Measurements from ENCODE around the gene TTLL1. TPM values are rescaled to one million over a fixed set of nuclear protein-coding genes. Genes with fewer than 3 reads are reported as not detected.

Gene TTLL1
- total and polyA plus RNA-seq, 2 donors (not counting 1 experiment from before 2014, with no cell fraction given), result 15.7 to 15.8 TPM

DNA sequence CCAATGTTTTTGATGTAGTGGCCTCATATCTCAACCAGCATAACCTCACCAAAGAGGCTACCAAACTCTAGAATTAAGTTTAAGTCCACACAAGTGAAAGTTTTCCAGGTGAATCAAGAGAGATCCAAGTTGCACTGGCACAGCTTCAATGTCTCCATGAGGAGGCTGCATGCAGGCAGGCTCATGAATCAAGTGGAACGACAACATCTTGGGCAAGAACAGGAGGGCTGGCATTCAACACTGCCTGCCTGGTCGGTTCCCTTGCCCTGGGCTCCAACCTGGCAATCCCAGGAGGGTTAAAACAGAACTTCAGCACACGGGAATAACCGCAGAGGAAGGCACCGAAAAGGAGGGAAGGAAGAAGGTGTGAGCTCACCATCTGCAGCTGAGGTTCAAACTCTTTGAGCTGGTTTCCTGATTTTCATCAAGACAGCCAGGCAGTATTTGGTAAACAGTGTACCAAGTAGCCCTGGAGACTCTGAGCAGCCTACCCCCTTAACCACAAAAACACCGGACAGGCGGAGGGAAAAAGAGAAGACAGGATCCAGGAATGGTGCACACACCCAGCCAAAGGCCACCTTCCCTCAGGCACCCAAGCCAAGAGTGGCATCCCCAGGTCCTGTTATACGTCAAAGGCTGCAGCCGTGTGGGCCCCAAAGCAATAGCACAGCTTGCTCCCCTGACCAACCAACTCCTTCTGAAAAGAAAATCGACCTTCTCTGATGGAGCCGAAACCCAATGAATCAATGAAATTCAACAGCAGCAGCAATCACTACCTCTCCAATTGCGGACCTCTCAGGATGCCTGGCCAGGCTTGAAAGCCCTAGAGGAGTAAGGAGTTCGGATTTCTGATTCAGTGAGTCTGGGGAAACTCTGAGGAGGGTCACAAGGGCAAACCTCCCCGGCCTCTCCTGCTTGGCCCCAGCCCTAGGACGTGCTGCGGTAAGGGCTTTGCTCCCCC is 75.6 kb downstream of the TTLL1 start:
- Histone ChIP-seq H3K36me3 (ENCODE audit: control insufficient read depth, insufficient read depth, low read length) (no peaks in the 10 kb centered on the region), H3K79me2 (ENCODE audit: control insufficient read depth, insufficient read depth, low read length) (peaks cover 55% of the 10 kb centered on the region), H3K9me3 (ENCODE audit: control insufficient read depth, insufficient read depth, low read depth, low read length) (no peaks in the 10 kb centered on the region), H3K27ac (ENCODE audit: insufficient read depth, low read length) (peak overlapping the region; percentile 73), H3K9ac (ENCODE audit: insufficient read depth, low read length) (peak overlapping the region; percentile 79), H3K4me3 (replicated peaks in 1 of 4; ENCODE audit: control extremely low read depth in 1 of 4, insufficient read depth in 1 of 4, low read depth in 3 of 4, low read length in 4 of 4) (peak overlapping the region; percentile 73 to 85 (median 83)), H3K4me2 (ENCODE audit: extremely low read depth, insufficient read depth, low read length) (peak overlapping the region; percentile 83), H4K20me1 (ENCODE audit: control insufficient read depth, extremely low read depth, insufficient read depth, low read length) (no peaks in the 10 kb centered on the region), H2AFZ (ENCODE audit: low read length) (no peak overlapping the region), H3K4me1 (ENCODE audit: control insufficient read depth, extremely low read depth, insufficient read depth, low read length) (peaks cover 3% of the 10 kb centered on the region), H3K27me3 (ENCODE audit: control insufficient read depth, insufficient read depth, low read length) (no peaks in the 10 kb centered on the region)
- DNase-seq (ENCODE audit: low read depth in 2 of 2), result peak in 1 of 2 donors; percentile 41
- TF ChIP-seq, protein P1, sequence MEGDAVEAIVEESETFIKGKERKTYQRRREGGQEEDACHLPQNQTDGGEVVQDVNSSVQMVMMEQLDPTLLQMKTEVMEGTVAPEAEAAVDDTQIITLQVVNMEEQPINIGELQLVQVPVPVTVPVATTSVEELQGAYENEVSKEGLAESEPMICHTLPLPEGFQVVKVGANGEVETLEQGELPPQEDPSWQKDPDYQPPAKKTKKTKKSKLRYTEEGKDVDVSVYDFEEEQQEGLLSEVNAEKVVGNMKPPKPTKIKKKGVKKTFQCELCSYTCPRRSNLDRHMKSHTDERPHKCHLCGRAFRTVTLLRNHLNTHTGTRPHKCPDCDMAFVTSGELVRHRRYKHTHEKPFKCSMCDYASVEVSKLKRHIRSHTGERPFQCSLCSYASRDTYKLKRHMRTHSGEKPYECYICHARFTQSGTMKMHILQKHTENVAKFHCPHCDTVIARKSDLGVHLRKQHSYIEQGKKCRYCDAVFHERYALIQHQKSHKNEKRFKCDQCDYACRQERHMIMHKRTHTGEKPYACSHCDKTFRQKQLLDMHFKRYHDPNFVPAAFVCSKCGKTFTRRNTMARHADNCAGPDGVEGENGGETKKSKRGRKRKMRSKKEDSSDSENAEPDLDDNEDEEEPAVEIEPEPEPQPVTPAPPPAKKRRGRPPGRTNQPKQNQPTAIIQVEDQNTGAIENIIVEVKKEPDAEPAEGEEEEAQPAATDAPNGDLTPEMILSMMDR (conservative IDR thresholded peaks at IDR 0.05 in 1 of 2, IDR thresholded peaks at IDR 0.05 in 1 of 2; ENCODE audit: low read depth in 1 of 2, low read length in 2 of 2), result no peak
- TF ChIP-seq EZH2 (IDR thresholded peaks at IDR 0.05; ENCODE audit: low read length, missing control alignments), result no peak

DNA sequence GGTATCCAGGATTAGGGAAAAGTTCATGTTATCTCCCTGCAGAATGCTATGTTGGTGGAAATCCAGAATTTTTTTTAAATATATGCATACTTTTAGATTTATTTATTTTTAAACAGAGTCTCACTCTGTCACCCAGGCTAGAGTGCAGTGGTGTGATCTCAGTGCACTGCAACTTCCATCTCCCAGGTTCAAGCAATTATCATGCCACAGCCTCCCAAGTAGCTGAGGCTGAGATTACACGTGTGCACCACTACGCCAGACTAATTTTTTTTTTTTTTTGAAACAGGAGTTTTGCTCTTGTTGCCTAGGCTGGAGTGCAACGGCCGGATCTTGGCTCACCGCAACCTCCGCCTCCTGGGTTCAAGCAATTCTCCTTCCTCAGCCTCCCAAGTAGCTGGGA is 76.8 kb downstream of the TTLL1 start:
- H3K9ac ChIP-seq (ENCODE audit: insufficient read depth, low read length), result no peak overlapping the region
- no peak overlapping the region for H2AFZ ChIP-seq (ENCODE audit: low read length)
- DNase-seq (ENCODE audit: low read depth in 2 of 2), result peak in 1 of 2 donors; percentile 45
- no peak overlapping the region for H3K4me3 ChIP-seq (replicated peaks in 1 of 4; ENCODE audit: control extremely low read depth in 1 of 4, insufficient read depth in 1 of 4, low read depth in 3 of 4, low read length in 4 of 4)
- no peaks in the 10 kb centered on the region for H4K20me1 ChIP-seq (ENCODE audit: control insufficient read depth, extremely low read depth, insufficient read depth, low read length)
- TF ChIP-seq, protein P1 (conservative IDR thresholded peaks at IDR 0.05 in 1 of 2, IDR thresholded peaks at IDR 0.05 in 1 of 2; ENCODE audit: low read depth in 1 of 2, low read length in 2 of 2), result no peak
- TF ChIP-seq EZH2 (IDR thresholded peaks at IDR 0.05; ENCODE audit: low read length, missing control alignments), result no peak
- peaks cover 7% of the 10 kb centered on the region for H3K4me1 ChIP-seq (ENCODE audit: control insufficient read depth, extremely low read depth, insufficient read depth, low read length)
- H3K27ac ChIP-seq (ENCODE audit: insufficient read depth, low read length), result no peak overlapping the region
- H3K27me3 ChIP-seq (ENCODE audit: control insufficient read depth, insufficient read depth, low read length), result no peaks in the 10 kb centered on the region
- H3K79me2 ChIP-seq (ENCODE audit: control insufficient read depth, insufficient read depth, low read length), result peaks cover 64% of the 10 kb centered on the region
- H3K9me3 ChIP-seq (ENCODE audit: control insufficient read depth, insufficient read depth, low read depth, low read length), result no peaks in the 10 kb centered on the region
- no peak overlapping the region for H3K4me2 ChIP-seq (ENCODE audit: extremely low read depth, insufficient read depth, low read length)
- no peaks in the 10 kb centered on the region for H3K36me3 ChIP-seq (ENCODE audit: control insufficient read depth, insufficient read depth, low read length)

DNA sequence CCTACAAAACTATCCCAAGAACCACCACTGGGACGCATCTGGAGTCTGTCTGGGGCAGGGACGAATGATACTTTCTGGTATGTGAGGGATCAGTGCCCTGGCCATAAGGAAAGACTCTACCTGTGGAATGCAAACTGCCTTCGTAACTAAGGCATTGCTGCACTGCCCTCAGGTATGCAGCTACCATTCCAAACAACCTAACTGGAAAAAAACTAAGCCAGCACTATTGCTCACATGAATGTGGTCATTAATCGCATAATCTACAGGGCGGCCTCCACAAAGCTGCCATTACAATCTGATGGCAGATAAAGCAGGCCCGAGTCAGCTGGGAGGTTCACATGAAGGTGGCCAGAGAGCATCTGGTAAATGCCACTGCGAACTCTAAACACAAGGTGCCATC is 78.1 kb downstream of the TTLL1 start:
- no peak overlapping the region for H3K4me3 ChIP-seq (replicated peaks in 1 of 4; ENCODE audit: control extremely low read depth in 1 of 4, insufficient read depth in 1 of 4, low read depth in 3 of 4, low read length in 4 of 4)
- no peak overlapping the region for H3K27ac ChIP-seq (ENCODE audit: insufficient read depth, low read length)
- H3K4me1 ChIP-seq (ENCODE audit: control insufficient read depth, extremely low read depth, insufficient read depth, low read length), result peaks cover 7% of the 10 kb centered on the region
- DNase-seq (ENCODE audit: low read depth in 2 of 2), result peak in 1 of 2 donors; percentile 84
- no peaks in the 10 kb centered on the region for H3K36me3 ChIP-seq (ENCODE audit: control insufficient read depth, insufficient read depth, low read length)
- H4K20me1 ChIP-seq (ENCODE audit: control insufficient read depth, extremely low read depth, insufficient read depth, low read length), result no peaks in the 10 kb centered on the region
- no peaks in the 10 kb centered on the region for H3K9me3 ChIP-seq (ENCODE audit: control insufficient read depth, insufficient read depth, low read depth, low read length)
- peaks cover 77% of the 10 kb centered on the region for H3K79me2 ChIP-seq (ENCODE audit: control insufficient read depth, insufficient read depth, low read length)
- H2AFZ ChIP-seq (ENCODE audit: low read length), result no peak overlapping the region
- no peak overlapping the region for H3K9ac ChIP-seq (ENCODE audit: insufficient read depth, low read length)
- H3K4me2 ChIP-seq (ENCODE audit: extremely low read depth, insufficient read depth, low read length), result no peak overlapping the region
- TF ChIP-seq EZH2 (IDR thresholded peaks at IDR 0.05; ENCODE audit: low read length, missing control alignments), result no peak
- TF ChIP-seq, protein P1 (conservative IDR thresholded peaks at IDR 0.05 in 1 of 2, IDR thresholded peaks at IDR 0.05 in 1 of 2; ENCODE audit: low read depth in 1 of 2, low read length in 2 of 2), result no peak
- no peaks in the 10 kb centered on the region for H3K27me3 ChIP-seq (ENCODE audit: control insufficient read depth, insufficient read depth, low read length)

Data from fibroblast of lung (primary cell).